Measurements from ENCODE around the gene OR13C2.
A peak's percentile ranks its signal among the peaks of the same experiment; 100 is the strongest.

Gene OR13C2

DNA sequence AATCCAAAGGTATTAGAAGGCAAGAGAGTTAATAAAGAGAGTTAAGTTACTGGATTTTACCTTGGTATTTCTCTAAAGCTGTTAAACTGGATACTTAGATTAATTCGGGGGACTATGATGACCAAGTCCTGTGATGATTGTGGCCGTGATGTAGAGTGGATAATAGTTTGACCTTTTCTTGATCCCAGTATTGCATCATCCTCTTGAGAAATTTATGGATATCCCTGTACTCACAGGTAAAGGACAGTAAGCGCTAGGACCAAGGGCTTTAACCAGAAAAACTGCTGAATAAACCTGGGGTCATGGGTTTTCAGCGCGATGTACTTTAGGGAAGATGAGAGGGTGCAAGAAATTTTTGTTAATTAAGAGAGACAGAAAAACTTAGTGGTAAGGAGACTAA lies 28.2 kb downstream of the OR13C2 start:
- no peak overlapping the region for H3K9ac ChIP-seq (ENCODE audit: insufficient read length, low read depth)
- TF ChIP-seq SUZ12 (IDR thresholded peaks at IDR 0.05; ENCODE audit: extremely low read depth, insufficient read depth, insufficient read length) (no peak), ZNF274 (IDR thresholded peaks at IDR 0.05; ENCODE audit: low read depth, low read length) (no peak), YY1 (IDR thresholded peaks at IDR 0.05; ENCODE audit: insufficient read depth, insufficient read length) (no peak)
- no peaks in the 10 kb centered on the region for H3K36me3 ChIP-seq (ENCODE audit: insufficient read depth, insufficient read length, low read length)
- DNase-seq (ENCODE audit: low read depth, low spot score) = no peak
- H3K4me3 ChIP-seq (ENCODE audit: insufficient read length, low read depth) = no peak overlapping the region
- no peaks in the 10 kb centered on the region for H3K27me3 ChIP-seq (ENCODE audit: insufficient read depth, insufficient read length)
- 0 out of 2 replicates have a peak, but pooled peaks cover 8% of the 10 kb centered on the region for H3K9me3 ChIP-seq (ENCODE audit: insufficient read depth, low read length)
- no peaks in the 10 kb centered on the region for H3K4me1 ChIP-seq (ENCODE audit: insufficient read depth, insufficient read length)

DNA sequence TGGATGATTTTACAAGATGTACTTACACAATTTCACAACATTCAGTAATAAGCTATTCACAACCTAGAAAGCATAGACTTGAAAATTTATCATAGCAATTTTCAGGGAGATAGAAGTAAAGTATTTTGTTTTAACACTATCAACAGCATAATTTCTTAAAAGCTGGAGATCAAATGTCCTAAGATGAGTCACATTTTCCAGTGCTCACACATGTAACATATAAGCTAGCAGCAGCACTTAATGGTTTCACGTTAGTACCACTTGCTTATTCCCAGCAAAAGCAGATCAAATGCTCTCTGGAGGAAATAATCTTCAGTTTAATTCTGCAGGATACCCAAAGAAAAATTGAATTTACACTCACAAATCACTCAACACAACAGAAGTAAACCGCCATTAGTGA lies 30.0 kb downstream of the OR13C2 start:
- DNase-seq (ENCODE audit: low read depth, low spot score) = no peak
- Histone ChIP-seq H3K4me3 (ENCODE audit: insufficient read length, low read depth) (no peak overlapping the region), H3K36me3 (ENCODE audit: insufficient read depth, insufficient read length, low read length) (no peaks in the 10 kb centered on the region), H3K27me3 (ENCODE audit: insufficient read depth, insufficient read length) (no peaks in the 10 kb centered on the region), H3K9ac (ENCODE audit: insufficient read length, low read depth) (no peak overlapping the region), H3K4me1 (ENCODE audit: insufficient read depth, insufficient read length) (no peaks in the 10 kb centered on the region), H3K9me3 (ENCODE audit: insufficient read depth, low read length) (0 out of 2 replicates have a peak, but pooled peaks cover 8% of the 10 kb centered on the region)
- TF ChIP-seq YY1 (IDR thresholded peaks at IDR 0.05; ENCODE audit: insufficient read depth, insufficient read length) (no peak), SUZ12 (IDR thresholded peaks at IDR 0.05; ENCODE audit: extremely low read depth, insufficient read depth, insufficient read length) (no peak), ZNF274 (IDR thresholded peaks at IDR 0.05; ENCODE audit: low read depth, low read length) (no peak)

DNA sequence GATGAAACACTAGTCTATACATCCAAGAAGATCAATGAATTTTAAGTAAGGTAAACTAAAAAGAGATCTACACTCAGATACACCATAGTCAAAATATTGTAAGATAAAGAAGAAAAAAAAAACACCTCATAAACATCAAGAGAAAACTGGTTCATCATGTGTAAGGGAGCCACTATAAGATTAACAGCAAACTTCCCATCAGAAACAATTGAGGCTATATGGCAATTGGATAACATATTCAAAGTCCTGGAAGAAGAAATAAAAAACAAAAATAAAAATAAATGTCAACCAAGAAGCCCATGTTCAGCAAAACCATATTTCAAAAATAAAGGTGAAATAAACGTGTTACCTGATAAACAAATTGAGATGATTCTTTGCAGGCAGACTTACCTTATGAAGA lies 32.8 kb downstream of the OR13C2 start:
- H3K4me3 ChIP-seq (ENCODE audit: insufficient read length, low read depth) = no peak overlapping the region
- H3K27me3 ChIP-seq (ENCODE audit: insufficient read depth, insufficient read length) = no peaks in the 10 kb centered on the region
- TF ChIP-seq SUZ12 (IDR thresholded peaks at IDR 0.05; ENCODE audit: extremely low read depth, insufficient read depth, insufficient read length) (no peak), ZNF274 (IDR thresholded peaks at IDR 0.05; ENCODE audit: low read depth, low read length) (no peak), YY1 (IDR thresholded peaks at IDR 0.05; ENCODE audit: insufficient read depth, insufficient read length) (no peak)
- no peaks in the 10 kb centered on the region for H3K4me1 ChIP-seq (ENCODE audit: insufficient read depth, insufficient read length)
- no peaks in the 10 kb centered on the region for H3K36me3 ChIP-seq (ENCODE audit: insufficient read depth, insufficient read length, low read length)
- DNase-seq (ENCODE audit: low read depth, low spot score) = no peak
- 0 out of 2 replicates have a peak, but pooled peaks cover 8% of the 10 kb centered on the region for H3K9me3 ChIP-seq (ENCODE audit: insufficient read depth, low read length)
- no peak overlapping the region for H3K9ac ChIP-seq (ENCODE audit: insufficient read length, low read depth)

DNA sequence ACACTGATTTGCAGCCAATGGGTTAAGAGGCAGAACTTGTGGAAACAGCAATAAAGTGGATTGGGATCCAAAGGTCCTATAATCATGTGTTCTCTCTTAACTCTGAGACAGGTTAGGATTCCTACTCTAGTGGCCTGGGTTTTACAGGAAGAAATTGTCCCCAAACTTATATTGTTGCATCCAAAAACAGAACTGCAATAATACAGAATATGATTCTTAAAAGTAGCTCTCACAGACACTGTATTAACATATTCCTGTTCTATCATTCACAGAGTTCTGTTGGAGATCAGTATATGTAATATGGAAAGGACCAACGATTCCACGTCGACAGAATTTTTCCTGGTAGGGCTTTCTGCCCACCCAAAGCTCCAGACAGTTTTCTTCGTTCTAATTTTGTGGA lies 36.6 kb downstream of the OR13C2 start, which contains the start of gene OR13C8:
Gene OR13C8 (plus strand): TSS at position 301 of the 400 bp plus-strand sequence. CDS start 0 bp downstream, at position 301.
- TF ChIP-seq ZNF274 (IDR thresholded peaks at IDR 0.05; ENCODE audit: low read depth, low read length) (no peak), SUZ12 (IDR thresholded peaks at IDR 0.05; ENCODE audit: extremely low read depth, insufficient read depth, insufficient read length) (no peak), YY1 (IDR thresholded peaks at IDR 0.05; ENCODE audit: insufficient read depth, insufficient read length) (no peak)
- Histone ChIP-seq H3K36me3 (ENCODE audit: insufficient read depth, insufficient read length, low read length) (no peaks in the 10 kb centered on the region), H3K27me3 (ENCODE audit: insufficient read depth, insufficient read length) (no peaks in the 10 kb centered on the region), H3K9ac (ENCODE audit: insufficient read length, low read depth) (no peak within 1 kb of the TSS), H3K4me1 (ENCODE audit: insufficient read depth, insufficient read length) (no peaks in the 10 kb centered on the region), H3K9me3 (ENCODE audit: insufficient read depth, low read length) (0 out of 2 replicates have a peak, but pooled peaks cover 8% of the 10 kb centered on the region), H3K4me3 (ENCODE audit: insufficient read length, low read depth) (no peak within 1 kb of the TSS)
- DNase-seq (ENCODE audit: low read depth, low spot score) = no peak

DNA sequence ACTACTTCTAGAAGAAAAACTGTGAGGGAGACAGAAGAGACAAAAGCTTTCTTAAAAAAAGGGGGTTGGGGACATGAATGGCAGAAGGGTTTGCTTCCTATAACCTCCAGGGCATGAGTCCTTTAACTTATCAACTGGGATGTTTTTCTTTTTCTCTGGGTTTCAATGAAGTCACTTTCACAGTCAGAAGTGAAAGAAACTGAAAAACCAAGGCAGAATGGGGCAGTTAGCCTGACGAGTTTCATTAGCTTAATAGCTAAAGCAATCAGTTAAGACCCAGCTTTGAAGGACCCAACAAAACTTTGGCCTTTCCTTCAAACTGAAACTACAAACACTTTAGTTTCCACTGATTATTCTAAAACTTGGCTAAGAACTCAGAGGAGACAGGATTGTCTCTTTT lies 41.1 kb downstream of the OR13C2 start:
- Histone ChIP-seq H3K9ac (ENCODE audit: insufficient read length, low read depth) (no peak overlapping the region), H3K36me3 (ENCODE audit: insufficient read depth, insufficient read length, low read length) (no peaks in the 10 kb centered on the region), H3K4me3 (ENCODE audit: insufficient read length, low read depth) (no peak overlapping the region), H3K4me1 (ENCODE audit: insufficient read depth, insufficient read length) (no peaks in the 10 kb centered on the region), H3K27me3 (ENCODE audit: insufficient read depth, insufficient read length) (no peaks in the 10 kb centered on the region), H3K9me3 (ENCODE audit: insufficient read depth, low read length) (no peaks in the 10 kb centered on the region)
- TF ChIP-seq YY1 (IDR thresholded peaks at IDR 0.05; ENCODE audit: insufficient read depth, insufficient read length) (no peak), SUZ12 (IDR thresholded peaks at IDR 0.05; ENCODE audit: extremely low read depth, insufficient read depth, insufficient read length) (no peak), ZNF274 (IDR thresholded peaks at IDR 0.05; ENCODE audit: low read depth, low read length) (no peak)
- no peak for DNase-seq (ENCODE audit: low read depth, low spot score)

DNA sequence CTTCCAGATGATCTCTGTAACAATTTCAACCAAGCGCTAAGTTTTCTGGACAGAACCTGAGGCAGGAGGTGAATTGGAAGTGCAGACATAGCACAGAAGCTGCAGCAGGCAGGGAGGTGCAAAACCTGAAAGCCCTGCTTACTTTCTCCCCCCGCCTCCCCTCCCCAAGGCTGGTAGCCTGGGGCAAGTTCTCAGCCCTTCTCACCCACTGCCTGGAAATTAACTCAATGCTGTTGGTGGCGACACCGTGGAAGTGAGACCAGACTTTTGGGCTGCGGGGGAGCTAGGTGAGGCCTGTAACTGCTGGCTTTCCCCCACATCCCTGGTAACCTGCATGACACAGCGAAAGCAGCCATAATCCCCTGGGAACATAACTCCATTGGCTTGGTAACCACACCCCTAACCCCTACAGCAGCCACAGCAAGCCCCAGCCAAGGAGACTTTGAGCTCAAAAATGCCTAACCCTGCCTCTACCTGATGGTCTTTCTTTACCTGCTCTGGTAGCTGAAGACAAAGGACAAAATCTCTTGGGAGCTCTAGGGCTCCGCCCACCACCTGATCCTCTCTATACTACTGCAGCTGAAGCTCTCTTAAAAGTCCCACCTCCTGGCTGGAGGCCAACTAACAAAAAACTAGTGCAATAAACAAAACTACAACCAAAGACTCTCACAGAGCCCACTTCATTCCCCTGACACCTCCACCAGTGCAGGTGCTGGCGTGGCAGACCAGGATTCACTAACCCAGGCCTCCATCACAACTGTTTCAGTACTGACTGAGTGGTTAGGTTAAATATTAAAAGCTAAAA lies 48.4 kb downstream of the OR13C2 start:
- DNase-seq (ENCODE audit: low read depth, low spot score) = peak; percentile 9
- Histone ChIP-seq H3K9me3 (ENCODE audit: insufficient read depth, low read length) (no peaks in the 10 kb centered on the region), H3K36me3 (ENCODE audit: insufficient read depth, insufficient read length, low read length) (no peaks in the 10 kb centered on the region), H3K27me3 (ENCODE audit: insufficient read depth, insufficient read length) (no peaks in the 10 kb centered on the region), H3K9ac (ENCODE audit: insufficient read length, low read depth) (no peak overlapping the region), H3K4me3 (ENCODE audit: insufficient read length, low read depth) (no peak overlapping the region), H3K4me1 (ENCODE audit: insufficient read depth, insufficient read length) (no peaks in the 10 kb centered on the region)
- TF ChIP-seq YY1 (IDR thresholded peaks at IDR 0.05; ENCODE audit: insufficient read depth, insufficient read length) (no peak), ZNF274 (IDR thresholded peaks at IDR 0.05; ENCODE audit: low read depth, low read length) (no peak)

DNA sequence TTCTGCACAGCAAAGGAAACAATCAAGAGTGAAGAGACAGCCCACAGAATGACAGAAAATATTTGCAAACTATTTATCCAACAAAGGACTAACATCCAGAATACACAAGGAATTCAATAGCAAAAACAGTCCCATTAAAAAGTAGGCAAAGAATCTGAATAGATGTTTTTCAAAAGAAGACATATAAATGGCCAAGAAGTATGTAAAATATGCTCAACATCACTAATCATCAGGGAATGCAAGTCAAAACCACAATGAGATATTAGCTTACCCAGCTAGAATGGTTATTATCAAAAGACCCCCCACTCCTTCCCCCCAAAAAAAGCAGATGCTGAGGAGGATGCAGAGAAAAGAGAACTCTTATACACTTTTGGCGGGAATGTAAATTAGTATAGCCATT lies 49.9 kb downstream of the OR13C2 start:
- H3K27me3 ChIP-seq (ENCODE audit: insufficient read depth, insufficient read length) = no peaks in the 10 kb centered on the region
- no peaks in the 10 kb centered on the region for H3K4me1 ChIP-seq (ENCODE audit: insufficient read depth, insufficient read length)
- H3K36me3 ChIP-seq (ENCODE audit: insufficient read depth, insufficient read length, low read length) = no peaks in the 10 kb centered on the region
- no peak overlapping the region for H3K9ac ChIP-seq (ENCODE audit: insufficient read length, low read depth)
- TF ChIP-seq SUZ12 (IDR thresholded peaks at IDR 0.05; ENCODE audit: extremely low read depth, insufficient read depth, insufficient read length) = no peak
- no peak for DNase-seq (ENCODE audit: low read depth, low spot score)
- no peak overlapping the region for H3K4me3 ChIP-seq (ENCODE audit: insufficient read length, low read depth)
- no peaks in the 10 kb centered on the region for H3K9me3 ChIP-seq (ENCODE audit: insufficient read depth, low read length)
